ENCODE data around the gene LRGUK.

- no peak for TF ChIP-seq CTCF (IDR thresholded peaks at IDR 0.05; ENCODE audit: low read length)
- no peak for TF ChIP-seq EZH2 (optimal IDR thresholded peaks at IDR 0.05; ENCODE audit: low read depth, low read length)
- no peak for TF ChIP-seq EZH2phosphoT487 (IDR thresholded peaks at IDR 0.05; ENCODE audit: low read length)
Observed at GRCh38 chr7:134179036-134180011, 52.2 kb downstream of the LRGUK start.
